SW480 (cell line): ENCODE results near the gene USP17L29.
"Not testable (repeated sequence)": the region's sequence is repeated elsewhere in the genome, so short reads cannot be mapped to it uniquely, and the experiment has no call there.

ENCODE experiments used
- DNase-seq: peaks from one replicate; pipeline ENCODE4 v3.0.0-alpha.2; 2016; ENCODE audit warnings: low spot score

USP17L29 gene, protein sequence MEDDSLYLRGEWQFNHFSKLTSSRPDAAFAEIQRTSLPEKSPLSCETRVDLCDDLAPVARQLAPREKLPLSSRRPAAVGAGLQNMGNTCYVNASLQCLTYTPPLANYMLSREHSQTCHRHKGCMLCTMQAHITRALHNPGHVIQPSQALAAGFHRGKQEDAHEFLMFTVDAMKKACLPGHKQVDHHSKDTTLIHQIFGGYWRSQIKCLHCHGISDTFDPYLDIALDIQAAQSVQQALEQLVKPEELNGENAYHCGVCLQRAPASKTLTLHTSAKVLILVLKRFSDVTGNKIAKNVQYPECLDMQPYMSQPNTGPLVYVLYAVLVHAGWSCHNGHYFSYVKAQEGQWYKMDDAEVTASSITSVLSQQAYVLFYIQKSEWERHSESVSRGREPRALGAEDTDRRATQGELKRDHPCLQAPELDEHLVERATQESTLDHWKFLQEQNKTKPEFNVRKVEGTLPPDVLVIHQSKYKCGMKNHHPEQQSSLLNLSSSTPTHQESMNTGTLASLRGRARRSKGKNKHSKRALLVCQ

DNA sequence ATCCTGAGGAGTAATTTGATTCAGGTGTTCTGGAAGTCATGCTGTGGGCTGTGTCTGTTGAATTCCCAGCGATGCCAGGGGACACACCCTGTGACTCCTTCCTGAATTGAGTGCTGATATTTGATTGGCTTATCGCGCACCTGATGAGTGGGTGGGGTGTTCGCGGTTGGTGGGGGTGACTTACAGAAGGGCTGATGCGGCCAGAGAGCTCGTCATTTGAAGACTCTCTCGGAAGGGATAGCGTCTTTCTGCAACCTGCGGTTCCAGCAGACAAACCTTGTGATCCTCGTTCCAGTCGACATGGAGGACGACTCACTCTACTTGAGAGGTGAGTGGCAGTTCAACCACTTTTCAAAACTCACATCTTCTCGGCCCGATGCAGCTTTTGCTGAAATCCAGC is at the start of gene USP17L29:
USP17L29 (plus strand) TSS at position 301 of the 400 bp plus-strand sequence; CDS start at position 301, 0 bp downstream.
- not testable (repeated sequence) for DNase-seq

GRCh38 chr4:9324191-9324590 is 29.2 kb upstream of the USP17L29 start:
- not testable (repeated sequence) for DNase-seq

DNA sequence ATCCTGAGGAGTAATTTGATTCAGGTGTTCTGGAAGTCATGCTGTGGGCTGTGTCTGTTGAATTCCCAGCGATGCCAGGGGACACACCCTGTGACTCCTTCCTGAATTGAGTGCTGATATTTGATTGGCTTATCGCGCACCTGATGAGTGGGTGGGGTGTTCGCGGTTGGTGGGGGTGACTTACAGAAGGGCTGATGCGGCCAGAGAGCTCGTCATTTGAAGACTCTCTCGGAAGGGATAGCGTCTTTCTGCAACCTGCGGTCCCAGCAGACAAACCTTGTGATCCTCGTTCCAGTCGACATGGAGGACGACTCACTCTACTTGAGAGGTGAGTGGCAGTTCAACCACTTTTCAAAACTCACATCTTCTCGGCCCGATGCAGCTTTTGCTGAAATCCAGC is 28.6 kb upstream of the USP17L29 start, which contains the start of gene USP17L24:
USP17L24 (plus strand) TSS at position 301 of the 400 bp plus-strand sequence; CDS start at position 301, 0 bp downstream.
- DNase-seq = not testable (repeated sequence)

DNA sequence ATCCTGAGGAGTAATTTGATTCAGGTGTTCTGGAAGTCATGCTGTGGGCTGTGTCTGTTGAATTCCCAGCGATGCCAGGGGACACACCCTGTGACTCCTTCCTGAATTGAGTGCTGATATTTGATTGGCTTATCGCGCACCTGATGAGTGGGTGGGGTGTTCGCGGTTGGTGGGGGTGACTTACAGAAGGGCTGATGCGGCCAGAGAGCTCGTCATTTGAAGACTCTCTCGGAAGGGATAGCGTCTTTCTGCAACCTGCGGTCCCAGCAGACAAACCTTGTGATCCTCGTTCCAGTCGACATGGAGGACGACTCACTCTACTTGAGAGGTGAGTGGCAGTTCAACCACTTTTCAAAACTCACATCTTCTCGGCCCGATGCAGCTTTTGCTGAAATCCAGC is 23.8 kb upstream of the USP17L29 start, which contains the start of gene USP17L25:
USP17L25 (plus strand) TSS at position 301 of the 400 bp plus-strand sequence; CDS start at position 301, 0 bp downstream.
- not testable (repeated sequence) for DNase-seq

GRCh38 chr4:9334358-9334757 is 19.1 kb upstream of the USP17L29 start, which contains the start of gene USP17L26:
USP17L26 (plus strand) TSS chr4:9334658; CDS start chr4:9334658, 0 bp downstream.
- DNase-seq = not testable (repeated sequence)

DNA sequence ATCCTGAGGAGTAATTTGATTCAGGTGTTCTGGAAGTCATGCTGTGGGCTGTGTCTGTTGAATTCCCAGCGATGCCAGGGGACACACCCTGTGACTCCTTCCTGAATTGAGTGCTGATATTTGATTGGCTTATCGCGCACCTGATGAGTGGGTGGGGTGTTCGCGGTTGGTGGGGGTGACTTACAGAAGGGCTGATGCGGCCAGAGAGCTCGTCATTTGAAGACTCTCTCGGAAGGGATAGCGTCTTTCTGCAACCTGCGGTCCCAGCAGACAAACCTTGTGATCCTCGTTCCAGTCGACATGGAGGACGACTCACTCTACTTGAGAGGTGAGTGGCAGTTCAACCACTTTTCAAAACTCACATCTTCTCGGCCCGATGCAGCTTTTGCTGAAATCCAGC is 14.3 kb upstream of the USP17L29 start, which contains the start of gene USP17L5:
USP17L5 (plus strand) TSS at position 301 of the 400 bp plus-strand sequence; CDS start at position 301, 0 bp downstream.
- not testable (repeated sequence) for DNase-seq

DNA sequence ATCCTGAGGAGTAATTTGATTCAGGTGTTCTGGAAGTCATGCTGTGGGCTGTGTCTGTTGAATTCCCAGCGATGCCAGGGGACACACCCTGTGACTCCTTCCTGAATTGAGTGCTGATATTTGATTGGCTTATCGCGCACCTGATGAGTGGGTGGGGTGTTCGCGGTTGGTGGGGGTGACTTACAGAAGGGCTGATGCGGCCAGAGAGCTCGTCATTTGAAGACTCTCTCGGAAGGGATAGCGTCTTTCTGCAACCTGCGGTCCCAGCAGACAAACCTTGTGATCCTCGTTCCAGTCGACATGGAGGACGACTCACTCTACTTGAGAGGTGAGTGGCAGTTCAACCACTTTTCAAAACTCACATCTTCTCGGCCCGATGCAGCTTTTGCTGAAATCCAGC is 9.6 kb upstream of the USP17L29 start, which contains the start of gene USP17L27:
USP17L27 (plus strand) TSS at position 301 of the 400 bp plus-strand sequence; CDS start at position 301, 0 bp downstream.
- DNase-seq = not testable (repeated sequence)

- not testable (repeated sequence) for DNase-seq
These were observed 4.8 kb upstream of the USP17L29 start, which contains the start of gene USP17L28 for GRCh38 chr4:9348593-9348992. USP17L28 (plus strand) TSS chr4:9348893; CDS start chr4:9348893, 0 bp downstream.

DNA sequence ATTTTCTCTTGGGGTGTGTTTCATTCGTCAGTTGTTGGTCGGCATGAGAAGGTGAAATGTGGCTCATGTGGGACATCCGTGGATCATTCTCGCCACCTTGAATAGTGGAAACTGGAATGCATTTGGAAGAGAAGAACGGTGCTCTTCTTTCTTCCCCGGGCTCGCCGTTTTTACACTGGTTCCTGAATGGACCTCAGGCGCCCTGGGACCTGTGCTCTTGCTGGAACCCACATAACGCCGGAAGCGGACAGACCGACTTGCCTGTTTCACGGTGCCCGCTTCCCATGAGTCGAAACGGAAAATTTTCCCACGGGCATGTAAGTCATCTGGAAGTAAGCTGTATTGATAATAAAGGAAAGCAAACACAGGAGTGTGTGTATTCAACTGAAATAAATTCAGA is 2.6 kb upstream of the USP17L29 start:
- DNase-seq = not testable (repeated sequence)

DNA sequence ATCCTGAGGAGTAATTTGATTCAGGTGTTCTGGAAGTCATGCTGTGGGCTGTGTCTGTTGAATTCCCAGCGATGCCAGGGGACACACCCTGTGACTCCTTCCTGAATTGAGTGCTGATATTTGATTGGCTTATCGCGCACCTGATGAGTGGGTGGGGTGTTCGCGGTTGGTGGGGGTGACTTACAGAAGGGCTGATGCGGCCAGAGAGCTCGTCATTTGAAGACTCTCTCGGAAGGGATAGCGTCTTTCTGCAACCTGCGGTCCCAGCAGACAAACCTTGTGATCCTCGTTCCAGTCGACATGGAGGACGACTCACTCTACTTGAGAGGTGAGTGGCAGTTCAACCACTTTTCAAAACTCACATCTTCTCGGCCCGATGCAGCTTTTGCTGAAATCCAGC is 9.4 kb downstream of the USP17L29 start, which contains the start of gene USP17L30:
USP17L30 (plus strand) TSS at position 301 of the 400 bp plus-strand sequence; CDS start at position 301, 0 bp downstream.
- DNase-seq = not testable (repeated sequence)

DNA sequence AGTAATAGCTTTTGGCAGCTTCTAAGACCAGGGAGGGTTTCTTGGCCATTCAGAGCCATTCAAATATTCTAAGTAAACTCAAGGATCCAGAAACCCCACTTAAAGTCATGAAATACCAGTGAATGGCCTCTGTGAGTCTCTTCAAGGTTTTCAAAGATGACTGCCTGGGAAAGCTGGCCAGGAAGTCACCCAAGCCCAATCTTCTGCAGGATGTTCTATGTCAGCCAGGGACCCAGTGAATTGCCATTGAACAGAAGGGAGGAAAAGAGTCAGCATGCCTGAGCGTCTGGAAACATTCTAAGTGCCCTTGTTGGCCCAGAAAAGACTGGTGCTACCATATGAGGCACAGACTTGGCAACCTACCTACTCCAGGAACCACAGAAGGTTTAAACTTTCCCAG is 26.4 kb downstream of the USP17L29 start:
- not testable (repeated sequence) for DNase-seq

DNA sequence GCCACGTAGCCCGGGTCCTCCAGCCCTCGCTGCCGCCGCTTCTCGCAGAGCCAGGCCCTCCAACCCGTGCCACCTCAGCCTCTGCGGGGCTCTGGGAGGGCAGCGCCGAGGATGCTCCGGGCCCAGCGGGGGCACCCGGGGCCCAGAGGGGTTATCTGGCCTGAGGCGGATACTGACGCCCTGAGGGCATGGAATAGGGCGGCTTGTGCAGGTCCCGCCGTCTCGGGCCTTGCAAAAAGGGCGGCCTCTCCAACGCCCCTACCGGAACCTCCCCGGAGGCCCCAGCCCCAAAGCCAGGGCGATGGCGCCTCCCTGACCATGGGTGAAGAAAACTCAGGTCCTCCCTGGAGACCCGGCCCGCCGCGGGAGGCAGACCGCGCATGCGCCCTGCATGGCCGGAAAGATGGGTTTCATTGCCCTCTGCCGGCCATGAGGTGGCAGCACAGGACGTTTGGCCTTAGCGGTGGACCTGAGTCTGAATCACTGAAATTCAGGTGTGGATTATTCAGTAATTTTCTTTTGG is 27.6 kb downstream of the USP17L29 start:
- DNase-seq = peak; percentile 0

DNA sequence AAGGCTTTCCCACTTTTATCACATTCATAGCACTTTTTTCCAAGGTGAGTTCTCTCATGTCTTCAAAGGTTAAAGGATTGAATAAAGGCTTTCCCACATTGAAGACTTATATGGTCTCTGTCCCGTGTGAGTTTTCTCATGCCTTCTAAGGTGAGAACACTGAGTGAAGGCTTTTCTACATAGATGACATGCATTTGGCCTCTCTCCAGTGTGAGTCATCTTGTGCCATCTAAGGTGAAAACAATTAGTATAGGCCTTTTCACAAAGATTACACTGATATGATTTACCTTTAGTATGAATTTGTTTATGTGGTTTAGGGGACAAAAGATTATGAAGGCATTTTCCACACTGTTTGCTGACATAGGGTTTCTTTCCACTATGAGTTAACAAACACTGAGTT is 30.7 kb downstream of the USP17L29 start:
- DNase-seq = peak; percentile 0

DNA sequence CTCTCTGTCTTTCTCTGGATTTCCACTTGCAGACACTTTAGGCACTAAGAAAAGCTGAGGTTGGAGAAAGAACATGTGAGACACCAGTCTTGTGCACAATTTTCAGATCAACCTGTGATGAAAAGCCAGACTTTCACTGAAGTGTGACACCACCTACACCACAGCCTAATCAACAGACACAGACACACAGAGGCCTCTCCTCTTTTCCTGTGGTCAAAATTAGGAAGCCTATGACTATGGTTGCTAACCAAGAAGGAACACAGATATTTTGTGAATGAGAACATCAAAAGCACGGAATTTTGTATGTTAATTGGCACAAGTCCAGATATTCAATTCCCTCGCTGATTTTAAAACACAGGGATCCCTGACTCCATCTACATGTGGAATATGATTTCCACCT is 35.6 kb downstream of the USP17L29 start:
- peak; percentile 14 for DNase-seq
